Caco-2 (cell line): ENCODE results near the gene STUB1. TPM values are rescaled to one million over a fixed set of nuclear protein-coding genes. Genes with fewer than 3 reads are reported as not detected.
A peak's percentile ranks its signal among the peaks of the same experiment; 100 is the strongest.

Experiments
- BruUV-seq: library from RNA; stranded (reverse); fragments of 400-500 nt; replicated peaks from 2 replicates; lab custom pipeline; 2021; lab: Mats Ljungman, UMichigan
- CTCF ChIA-PET: fragments of 300-600 bp; sonication (Branson Sonifier 250); formaldehyde crosslinking; loops from one replicate; lab custom pipeline; 2022; ENCODE audit warnings: antibody characterized with exemption; lab: Charles Lee
- POLR2A ChIA-PET: fragments of 300-600 bp; sonication (Branson Sonifier 250); formaldehyde crosslinking; loops from one replicate; lab custom pipeline; 2022; ENCODE audit warnings: antibody characterized with exemption; lab: Charles Lee
- DNase-seq, 2 experiments: peaks; one replicate each; pipeline versions ENCODE4 v3.0.0 to v3.0.0-alpha.2; 2020 to 2022
- H3K27me3 ChIP-seq: replicated peaks from 2 replicates; pipeline ENCODE4 v1.6.0; 2011; ENCODE audit warnings: low read length; ENCODE audit not compliant: control insufficient read depth, insufficient read depth
- H3K36me3 ChIP-seq: 2 replicates; pipeline ENCODE4 v1.5.1; 2011; ENCODE audit warnings: low read length; ENCODE audit not compliant: control insufficient read depth, insufficient read depth
- H3K4me1 ChIP-seq: fragments of 250-450 bp; sonication (Bioruptor Pico); 2 replicates; pipeline ENCODE4 v1.5.1; 2020; ENCODE audit warnings: mild to moderate bottlenecking
- H3K4me3 ChIP-seq: 2 replicates; pipeline ENCODE4 v1.5.1; 2011; ENCODE audit warnings: low read depth, mild to moderate bottlenecking, control low read depth, low read length
- H3K9me3 ChIP-seq: fragments of 250-450 bp; sonication (Bioruptor Pico); 2 replicates; pipeline ENCODE4 v1.5.1; 2020; ENCODE audit warnings: mild to moderate bottlenecking, moderate library complexity
- H3K27ac Mint-ChIP-seq: one replicate; pipeline ENCODE4 v1.8.0; 2022; ENCODE audit warnings: mixed read lengths; ENCODE audit not compliant: unreplicated experiment
- H3K27me3 Mint-ChIP-seq: one replicate; pipeline ENCODE4 v1.8.0; 2022; ENCODE audit warnings: mixed read lengths; ENCODE audit not compliant: insufficient read depth, unreplicated experiment
- H3K36me3 Mint-ChIP-seq: one replicate; pipeline ENCODE4 v1.8.0; 2022; ENCODE audit warnings: mild to moderate bottlenecking, mixed read lengths; ENCODE audit not compliant: insufficient read depth, unreplicated experiment
- H3K4me1 Mint-ChIP-seq: one replicate; pipeline ENCODE4 v1.8.0; 2022; ENCODE audit warnings: low read depth, mixed read lengths; ENCODE audit not compliant: unreplicated experiment
- H3K4me3 Mint-ChIP-seq: one replicate; pipeline ENCODE4 v1.8.0; 2022; ENCODE audit warnings: mild to moderate bottlenecking, moderate library complexity, mixed read lengths; ENCODE audit not compliant: unreplicated experiment
- H3K9me3 Mint-ChIP-seq: one replicate; pipeline ENCODE4 v1.8.0; 2022; ENCODE audit warnings: mixed read lengths; ENCODE audit not compliant: unreplicated experiment
- intact Hi-C: fragments of 100-400 bp; cut with micrococcal nuclease; formaldehyde crosslinking; loops from one replicate; pipeline ENCODE4 v1.10.0; 2022; ENCODE audit not compliant: unreplicated experiment
- total RNA-seq: library from RNA; stranded (reverse); gene quantifications from 2 replicates; pipeline ENCODE4 v1.2.3, GENCODE V29; 2022
- TF ChIP-seq, protein P1 (sequence below), 2 experiments: fragments of 200-600 bp in 1 of 2; IDR thresholded peaks; 1 replicate in 1 of 2; 2 replicates in 1 of 2; pipeline versions ENCODE4 v1.5.1 to v1.8.0; 2011 to 2022; ENCODE audit warnings: antibody characterized with exemption in 1 of 2, control low read depth in 1 of 2, inconsistent platforms in 1 of 2, low read depth in 1 of 2, low read length in 1 of 2, mild to moderate bottlenecking in 1 of 2, moderate library complexity in 1 of 2; ENCODE audit not compliant: insufficient read depth in 1 of 2, severe bottlenecking in 1 of 2, unreplicated experiment in 1 of 2

The STUB1 gene
- total RNA-seq, 1 experiment from 2014 or later = 77.8 TPM

DNA sequence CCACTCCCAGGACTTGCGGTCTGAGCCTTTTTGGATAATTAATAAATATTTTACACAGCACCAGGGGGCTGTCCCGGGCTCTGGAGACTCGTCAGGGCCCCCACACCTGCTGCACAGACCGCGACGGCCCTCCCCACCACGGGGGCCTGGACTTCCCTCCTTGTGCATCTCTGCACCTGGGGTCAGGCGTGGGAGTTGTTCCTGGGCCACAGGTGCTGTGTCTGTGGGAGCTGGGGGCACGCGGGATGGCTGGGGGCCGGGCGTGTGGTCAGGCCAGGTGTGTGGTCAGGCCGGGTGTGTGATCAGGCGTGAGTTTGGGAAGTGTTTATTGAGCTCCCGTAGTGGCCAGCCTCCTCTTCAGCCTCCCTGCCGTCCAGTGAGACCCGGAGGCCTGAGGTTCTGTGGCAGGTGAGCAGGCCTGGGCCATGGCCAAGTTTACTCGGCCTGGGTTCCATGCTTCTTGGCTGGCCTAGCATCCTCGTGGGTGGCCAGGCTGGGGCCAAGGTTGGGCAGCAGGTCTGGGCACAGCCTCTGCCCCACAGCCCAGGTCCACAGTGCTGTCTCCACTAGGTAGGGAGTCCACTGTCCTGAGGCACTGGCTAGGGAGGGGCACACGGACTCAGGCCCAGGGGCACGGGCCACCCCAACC lies 1.9 kb upstream of the STUB1 start:
- Mint-ChIP-seq H3K9me3 (no peaks in the 10 kb centered on the region), H3K27ac (no peak overlapping the region), H3K27me3 (no peaks in the 10 kb centered on the region), H3K36me3 (peaks cover 54% of the 10 kb centered on the region), H3K4me3 (no peak overlapping the region), H3K4me1 (no peaks in the 10 kb centered on the region)
- H3K27me3 ChIP-seq = no peaks in the 10 kb centered on the region
- peaks cover 29% of the 10 kb centered on the region for H3K4me1 ChIP-seq
- BruUV-seq = no TSS peak
- no peaks in the 10 kb centered on the region for H3K9me3 ChIP-seq
- ChIA-PET CTCF (no interaction called here), POLR2A (interaction anchor here (0.9 kb wide), 1 partner anchor 17 kb away, joined by 5 read pairs; no protein-coding TSS in a partner anchor)
- no peak overlapping the region for H3K4me3 ChIP-seq
- DNase-seq = no peak
- peaks cover 4% of the 10 kb centered on the region; the same call in 1 of the 2 replicates for H3K36me3 ChIP-seq
- TF ChIP-seq, protein P1, sequence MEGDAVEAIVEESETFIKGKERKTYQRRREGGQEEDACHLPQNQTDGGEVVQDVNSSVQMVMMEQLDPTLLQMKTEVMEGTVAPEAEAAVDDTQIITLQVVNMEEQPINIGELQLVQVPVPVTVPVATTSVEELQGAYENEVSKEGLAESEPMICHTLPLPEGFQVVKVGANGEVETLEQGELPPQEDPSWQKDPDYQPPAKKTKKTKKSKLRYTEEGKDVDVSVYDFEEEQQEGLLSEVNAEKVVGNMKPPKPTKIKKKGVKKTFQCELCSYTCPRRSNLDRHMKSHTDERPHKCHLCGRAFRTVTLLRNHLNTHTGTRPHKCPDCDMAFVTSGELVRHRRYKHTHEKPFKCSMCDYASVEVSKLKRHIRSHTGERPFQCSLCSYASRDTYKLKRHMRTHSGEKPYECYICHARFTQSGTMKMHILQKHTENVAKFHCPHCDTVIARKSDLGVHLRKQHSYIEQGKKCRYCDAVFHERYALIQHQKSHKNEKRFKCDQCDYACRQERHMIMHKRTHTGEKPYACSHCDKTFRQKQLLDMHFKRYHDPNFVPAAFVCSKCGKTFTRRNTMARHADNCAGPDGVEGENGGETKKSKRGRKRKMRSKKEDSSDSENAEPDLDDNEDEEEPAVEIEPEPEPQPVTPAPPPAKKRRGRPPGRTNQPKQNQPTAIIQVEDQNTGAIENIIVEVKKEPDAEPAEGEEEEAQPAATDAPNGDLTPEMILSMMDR (IDR thresholded peaks at IDR 0.05; ENCODE audit: insufficient read depth in 1 of 2, low read depth in 1 of 2, low read length in 1 of 2, severe bottlenecking in 1 of 2, unreplicated experiment in 1 of 2) = no peak
- intact Hi-C loops = no loop called here

DNA sequence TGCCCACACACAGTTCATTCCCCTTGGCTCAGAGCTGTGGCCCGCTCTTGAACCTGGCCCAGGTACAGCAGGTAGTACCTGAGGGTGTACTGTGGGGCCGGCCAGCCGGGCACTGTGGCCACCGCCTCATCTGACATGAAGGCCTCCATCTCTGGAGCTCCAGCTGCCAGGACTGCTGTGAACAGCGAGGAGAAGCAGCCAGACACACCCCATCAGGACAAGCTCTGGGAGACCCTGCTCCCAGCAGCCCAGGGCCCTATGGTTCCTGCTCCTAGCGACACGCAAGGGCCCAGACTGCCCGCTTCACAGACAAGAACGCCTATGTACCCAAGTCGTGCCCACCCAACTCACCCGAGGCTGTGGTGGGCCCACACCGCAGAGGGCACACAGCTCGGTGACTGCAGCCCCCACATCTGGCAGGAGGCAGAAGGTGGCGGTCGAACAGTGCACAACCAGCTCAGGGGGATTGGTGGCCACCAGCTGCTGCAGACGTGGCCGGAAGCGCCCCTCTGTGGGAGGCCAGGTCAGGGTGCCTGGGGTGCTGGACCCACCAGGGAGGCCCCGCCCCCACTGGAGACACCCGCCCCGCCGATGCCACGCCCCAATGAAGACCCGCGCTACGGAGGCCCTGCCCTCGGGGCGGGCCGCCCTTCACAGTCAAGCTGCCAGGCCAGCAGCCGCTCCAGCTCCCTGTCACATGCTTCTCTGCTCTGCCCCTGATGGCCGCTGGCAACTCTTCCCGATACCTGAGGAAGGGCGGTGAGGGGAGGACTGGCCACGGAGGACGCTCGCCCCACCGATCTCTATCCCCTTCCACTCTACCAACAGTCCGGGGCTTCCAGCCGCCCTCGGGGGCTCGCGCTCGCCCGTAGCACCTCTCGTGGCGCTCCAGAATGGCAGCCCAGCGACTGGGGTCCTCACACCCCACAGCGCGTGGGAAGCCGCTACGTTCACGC lies 1.1 kb upstream of the STUB1 start:
- H3K27ac Mint-ChIP-seq = peak overlapping the region; percentile 72
- H3K36me3 Mint-ChIP-seq = peaks cover 56% of the 10 kb centered on the region
- H3K27me3 Mint-ChIP-seq = no peaks in the 10 kb centered on the region

More for the DNA sequence above, 1.1 kb upstream of the STUB1 start:
- H3K4me1 Mint-ChIP-seq = no peaks in the 10 kb centered on the region
- peak; percentile 77 to 78 for DNase-seq
- peak overlapping the region; percentile 67 for H3K4me3 ChIP-seq
- TF ChIP-seq, protein P1 (IDR thresholded peaks at IDR 0.05; ENCODE audit: insufficient read depth in 1 of 2, low read depth in 1 of 2, low read length in 1 of 2, severe bottlenecking in 1 of 2, unreplicated experiment in 1 of 2) = no peak
- intact Hi-C loops = no loop called here
- no peaks in the 10 kb centered on the region for H3K27me3 ChIP-seq
- BruUV-seq = no TSS peak
- H3K4me3 Mint-ChIP-seq = peak overlapping the region; percentile 79
- 0 out of 2 replicates have a peak, but pooled peaks cover 4% of the 10 kb centered on the region for H3K36me3 ChIP-seq
- no peaks in the 10 kb centered on the region for H3K9me3 ChIP-seq
- H3K9me3 Mint-ChIP-seq = no peaks in the 10 kb centered on the region
- CTCF ChIA-PET = no interaction called here
- peaks cover 30% of the 10 kb centered on the region for H3K4me1 ChIP-seq
- POLR2A ChIA-PET = interaction anchor here (0.9 kb wide), 1 partner anchor 16 kb away, joined by 5 read pairs; no protein-coding TSS in a partner anchor
